Liver (tissue), 9 donors: ENCODE results near the gene PTBP3. TPM values are rescaled to one million over a fixed set of nuclear protein-coding genes. Genes with fewer than 3 reads are reported as not detected.

Experiments used
- DNase-seq: peaks from one replicate; pipeline ENCODE4 v3.0.0-alpha.2; 2017; ENCODE audit warnings: low spot score
- H3K27ac ChIP-seq, 2 donors: one replicate each; pipeline ENCODE4 v1.7.0; 2013; ENCODE audit warnings: inconsistent platforms in 2 of 2, low read length in 2 of 2, control low read depth in 1 of 2, low read depth in 1 of 2, mild to moderate bottlenecking in 1 of 2
- H3K27me3 ChIP-seq, 4 donors: one replicate each; pipeline versions ENCODE4 v1.6.1 to v1.7.0; 2013; ENCODE audit warnings: low read length in 3 of 4, inconsistent platforms in 1 of 4, mild to moderate bottlenecking in 1 of 4, moderate library complexity in 1 of 4; ENCODE audit not compliant: control insufficient read depth in 4 of 4, insufficient read depth in 4 of 4
- H3K36me3 ChIP-seq, 4 donors: one replicate each; pipeline versions ENCODE4 v1.6.1 to v1.7.0; 2013; ENCODE audit warnings: low read length in 3 of 4, mild to moderate bottlenecking in 3 of 4, low read depth in 1 of 4, moderate library complexity in 1 of 4; ENCODE audit not compliant: control insufficient read depth in 4 of 4, insufficient read depth in 3 of 4
- H3K4me1 ChIP-seq, 4 donors: one replicate each; pipeline versions ENCODE4 v1.6.1 to v1.7.0; 2013; ENCODE audit warnings: low read length in 3 of 4, mild to moderate bottlenecking in 3 of 4, moderate library complexity in 1 of 4; ENCODE audit not compliant: control insufficient read depth in 4 of 4, insufficient read depth in 4 of 4
- H3K4me3 ChIP-seq, 3 donors: one replicate each; pipeline versions ENCODE4 v1.6.1 to v1.7.0; 2013; ENCODE audit warnings: low read length in 3 of 3, control low read depth in 1 of 3, low read depth in 1 of 3, mild to moderate bottlenecking in 1 of 3
- H3K9ac ChIP-seq, 2 donors: one replicate each; pipeline ENCODE4 v1.7.0; 2013; ENCODE audit warnings: low read length in 2 of 2, mild to moderate bottlenecking in 2 of 2, moderate library complexity in 2 of 2, control low read depth in 1 of 2, low read depth in 1 of 2
- H3K9me3 ChIP-seq, 4 donors: one replicate each; pipeline versions ENCODE4 v1.6.1 to v1.7.0; 2013; ENCODE audit warnings: low read length in 3 of 4; ENCODE audit not compliant: control insufficient read depth in 4 of 4
- EGR1 ChIP-seq, 2 donors: IDR thresholded peaks; 2 replicates each; pipeline ENCODE4 v1.6.1; 2016 to 2018; ENCODE audit warnings: antibody characterized with exemption in 2 of 2, low read depth in 2 of 2
- FOXA1 ChIP-seq: IDR thresholded peaks from 2 replicates; pipeline ENCODE4 v1.6.1; 2016; ENCODE audit warnings: antibody characterized with exemption
- FOXA2 ChIP-seq: IDR thresholded peaks from 2 replicates; pipeline ENCODE4 v1.6.1; 2016; ENCODE audit warnings: antibody characterized with exemption
- GABPA ChIP-seq, 2 donors: IDR thresholded peaks in 1 of 2; conservative IDR thresholded peaks in 1 of 2; 2 replicates each; pipeline ENCODE4 v1.6.1; 2016; ENCODE audit warnings: antibody characterized with exemption in 2 of 2, mild to moderate bottlenecking in 1 of 2, moderate library complexity in 1 of 2
- HNF4A ChIP-seq, 2 donors: conservative IDR thresholded peaks; 2 replicates each; pipeline ENCODE4 v1.6.1; 2016; ENCODE audit warnings: antibody characterized with exemption in 2 of 2, mild to moderate bottlenecking in 2 of 2
- HNF4G ChIP-seq: IDR thresholded peaks from 2 replicates; pipeline ENCODE4 v1.6.1; 2016; ENCODE audit warnings: antibody characterized with exemption
- JUND ChIP-seq, 2 donors: IDR thresholded peaks; 2 replicates each; pipeline ENCODE4 v1.6.1; 2016; ENCODE audit warnings: antibody characterized with exemption in 2 of 2
- NR2F2 ChIP-seq: IDR thresholded peaks from 2 replicates; pipeline ENCODE4 v1.6.1; 2016; ENCODE audit warnings: antibody characterized with exemption
- RAD21 ChIP-seq, 2 donors: IDR thresholded peaks; 2 replicates each; pipeline ENCODE4 v1.6.1; 2016; ENCODE audit warnings: antibody characterized with exemption in 2 of 2, mild to moderate bottlenecking in 2 of 2
- RXRA ChIP-seq, 2 donors: IDR thresholded peaks; 2 replicates each; pipeline ENCODE4 v1.6.1; 2017 to 2018; ENCODE audit warnings: antibody characterized with exemption in 2 of 2, mild to moderate bottlenecking in 1 of 2
- SP1 ChIP-seq: IDR thresholded peaks from 2 replicates; pipeline ENCODE4 v1.6.1; 2018; ENCODE audit warnings: antibody characterized with exemption, mild to moderate bottlenecking
- TAF1 ChIP-seq: conservative IDR thresholded peaks from 2 replicates; pipeline ENCODE4 v1.6.1; 2016; ENCODE audit warnings: antibody characterized with exemption, mild to moderate bottlenecking
- YY1 ChIP-seq: IDR thresholded peaks from 2 replicates; pipeline ENCODE4 v1.6.1; 2016; ENCODE audit warnings: antibody characterized with exemption, mild to moderate bottlenecking
- WGBS: extraction: QIAGEN DNeasy Blood & Tissue Kit; methylation state at CpG from one replicate; pipeline ENCODE4 v1.1.7; 2013; 5-methylcytosine and 5-hydroxymethylcytosine counted together
- polyA plus RNA-seq, 2 donors: library from polyadenylated mRNA; stranded (reverse) in 1 of 2; unstranded in 1 of 2; fragments of 200-250 nt in 1 of 2; fragments of >200 nt in 1 of 2; fragmentation: Nextera tagmentation in 1 of 2; extraction: Ambion mirVana in 1 of 2; gene quantifications; one replicate each; pipeline versions ENCODE4 v1.2.1 to v1.2.3, GENCODE V29; 2013 to 2015
- total RNA-seq, 2 donors: library from RNA; depleted of rRNA; stranded (reverse); fragments of >200 nt; gene quantifications; one replicate each; pipeline ENCODE4 v1.2.3, GENCODE V29; 2014
- TF ChIP-seq, protein P1 (sequence below): IDR thresholded peaks from 2 replicates; pipeline ENCODE4 v1.6.1; 2016; ENCODE audit warnings: antibody characterized with exemption
- TF ChIP-seq, protein P2 (sequence below): IDR thresholded peaks from 2 replicates; pipeline ENCODE4 v1.6.1; 2016; ENCODE audit warnings: antibody characterized with exemption
- TF ChIP-seq, protein P3 (sequence below): IDR thresholded peaks from 2 replicates; pipeline ENCODE4 v1.6.1; 2016; ENCODE audit warnings: antibody characterized with exemption
- TF ChIP-seq, protein P4 (sequence below): IDR thresholded peaks from 2 replicates; pipeline ENCODE4 v1.6.1; 2016; ENCODE audit warnings: antibody characterized with exemption, mild to moderate bottlenecking
- TF ChIP-seq, protein P5 (sequence below): fragments of 150-350 bp; IDR thresholded peaks from 2 replicates; pipeline ENCODE4 v1.5.1; 2017; ENCODE audit warnings: improper control_type of control experiment, low read depth, low read length; ENCODE audit not compliant: missing input control
- donor health status: healthy.
- donor health status: healthy.
- donor health status: healthy.
- donor health status: healthy.
- donor health status: healthy.

The PTBP3 gene
- total and polyA plus RNA-seq, 4 donors, result 4.3 to 34.1 (median 9.2) TPM

DNA sequence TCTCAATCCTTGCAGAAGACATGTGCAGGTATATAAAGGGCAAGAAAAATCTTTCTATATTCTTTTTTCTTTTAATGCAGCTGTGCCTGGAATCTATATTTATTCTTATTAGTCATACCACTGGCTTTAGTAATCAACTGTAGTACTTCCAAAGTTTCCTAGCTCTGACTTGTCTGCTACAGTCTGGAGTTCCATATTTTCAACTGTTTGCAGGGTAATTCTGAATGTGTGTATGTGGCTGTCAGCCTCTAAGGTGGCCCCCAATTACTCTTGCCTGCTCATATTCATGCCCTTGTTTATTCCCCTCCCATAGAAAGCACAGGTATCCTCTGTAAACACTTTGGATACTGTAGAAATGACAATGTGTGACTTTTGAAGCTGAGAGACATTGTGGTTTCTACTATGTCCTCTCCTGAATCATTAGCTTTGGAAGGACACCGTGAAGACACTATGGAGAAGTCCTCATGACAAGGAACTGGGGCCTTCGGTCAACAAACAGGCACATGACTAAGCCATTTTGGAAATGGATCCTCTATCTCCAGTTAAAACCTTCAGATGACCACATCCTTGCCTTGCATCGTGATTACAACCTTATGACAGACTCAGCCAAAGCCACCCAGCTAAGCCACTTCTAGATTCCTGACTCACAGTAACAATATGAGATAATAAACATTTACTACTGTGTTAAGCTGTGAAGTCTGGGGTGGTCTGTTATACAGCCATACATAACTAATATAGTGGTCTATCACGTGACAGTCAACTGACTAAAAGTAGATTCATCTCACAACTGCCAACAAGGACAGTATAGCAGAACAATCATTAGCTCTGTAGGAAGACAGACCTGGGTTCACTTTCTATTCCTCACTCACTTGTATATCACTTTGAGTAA lies 108.8 kb downstream of the PTBP3 start:
- no peak overlapping the region for H3K9ac ChIP-seq
- H3K27me3 ChIP-seq, result no peaks in the 10 kb centered on the region
- no peak for TF ChIP-seq HNF4A (conservative IDR thresholded peaks at IDR 0.05)
- no peak for TF ChIP-seq NR2F2
- TF ChIP-seq JUND (IDR thresholded peaks at IDR 0.05), result no peak
- TF ChIP-seq, protein P1, sequence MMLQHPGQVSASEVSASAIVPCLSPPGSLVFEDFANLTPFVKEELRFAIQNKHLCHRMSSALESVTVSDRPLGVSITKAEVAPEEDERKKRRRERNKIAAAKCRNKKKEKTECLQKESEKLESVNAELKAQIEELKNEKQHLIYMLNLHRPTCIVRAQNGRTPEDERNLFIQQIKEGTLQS, result no peak
- TF ChIP-seq, protein P2, sequence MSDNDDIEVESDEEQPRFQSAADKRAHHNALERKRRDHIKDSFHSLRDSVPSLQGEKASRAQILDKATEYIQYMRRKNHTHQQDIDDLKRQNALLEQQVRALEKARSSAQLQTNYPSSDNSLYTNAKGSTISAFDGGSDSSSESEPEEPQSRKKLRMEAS, result no peak
- TF ChIP-seq FOXA2, result no peak
- TF ChIP-seq EGR1 (IDR thresholded peaks at IDR 0.05; ENCODE audit: low read depth in 2 of 2), result no peak
- TF ChIP-seq YY1, result no peak
- TF ChIP-seq, protein P3, sequence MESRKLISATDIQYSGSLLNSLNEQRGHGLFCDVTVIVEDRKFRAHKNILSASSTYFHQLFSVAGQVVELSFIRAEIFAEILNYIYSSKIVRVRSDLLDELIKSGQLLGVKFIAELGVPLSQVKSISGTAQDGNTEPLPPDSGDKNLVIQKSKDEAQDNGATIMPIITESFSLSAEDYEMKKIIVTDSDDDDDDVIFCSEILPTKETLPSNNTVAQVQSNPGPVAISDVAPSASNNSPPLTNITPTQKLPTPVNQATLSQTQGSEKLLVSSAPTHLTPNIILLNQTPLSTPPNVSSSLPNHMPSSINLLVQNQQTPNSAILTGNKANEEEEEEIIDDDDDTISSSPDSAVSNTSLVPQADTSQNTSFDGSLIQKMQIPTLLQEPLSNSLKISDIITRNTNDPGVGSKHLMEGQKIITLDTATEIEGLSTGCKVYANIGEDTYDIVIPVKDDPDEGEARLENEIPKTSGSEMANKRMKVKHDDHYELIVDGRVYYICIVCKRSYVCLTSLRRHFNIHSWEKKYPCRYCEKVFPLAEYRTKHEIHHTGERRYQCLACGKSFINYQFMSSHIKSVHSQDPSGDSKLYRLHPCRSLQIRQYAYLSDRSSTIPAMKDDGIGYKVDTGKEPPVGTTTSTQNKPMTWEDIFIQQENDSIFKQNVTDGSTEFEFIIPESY, result no peak
- TF ChIP-seq FOXA1, result no peak
- 93% methylated on average over 4 of the region's 4 CpGs for WGBS
- no peak overlapping the region for H3K4me3 ChIP-seq
- no peak for DNase-seq
- no peak overlapping the region for H3K27ac ChIP-seq
- H3K9me3 ChIP-seq, result no peaks in the 10 kb centered on the region
- H3K36me3 ChIP-seq, result peaks cover 10 to 41% (median 32%) of the 10 kb centered on the region in 4 donors
- H3K4me1 ChIP-seq, result no peaks in the 10 kb centered on the region

DNA sequence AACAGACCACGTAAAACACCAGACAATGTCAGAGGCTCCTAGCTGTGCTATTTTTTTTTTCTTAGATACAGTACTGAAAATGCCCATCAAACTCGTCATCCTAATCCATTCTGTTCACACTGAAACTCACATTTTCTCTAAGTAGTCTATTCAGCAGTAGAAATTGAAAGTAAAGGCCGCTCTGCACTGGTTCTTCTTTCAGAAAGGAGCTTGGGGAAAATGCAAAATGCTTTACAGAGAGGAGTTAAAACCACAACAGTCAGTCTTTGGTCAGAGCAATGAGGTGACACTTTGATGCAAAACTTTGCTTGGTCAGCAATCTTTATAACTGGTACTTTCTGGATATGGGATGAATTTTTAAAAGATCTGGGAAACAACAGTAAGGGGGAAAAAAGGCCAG lies 114.5 kb downstream of the PTBP3 start:
- no peak overlapping the region for H3K4me3 ChIP-seq
- no peak overlapping the region for H3K9ac ChIP-seq
- H3K36me3 ChIP-seq, result peaks cover 0 to 11% (median 9%) of the 10 kb centered on the region in 4 donors
- H3K27ac ChIP-seq, result no peak overlapping the region
- TF ChIP-seq EGR1 (IDR thresholded peaks at IDR 0.05; ENCODE audit: low read depth in 2 of 2), result no peak
- no peak for TF ChIP-seq JUND (IDR thresholded peaks at IDR 0.05)
- no peak for TF ChIP-seq HNF4A (conservative IDR thresholded peaks at IDR 0.05)
- TF ChIP-seq NR2F2, result no peak
- TF ChIP-seq HNF4G, result no peak
- TF ChIP-seq, protein P2, result no peak
- TF ChIP-seq, protein P4, sequence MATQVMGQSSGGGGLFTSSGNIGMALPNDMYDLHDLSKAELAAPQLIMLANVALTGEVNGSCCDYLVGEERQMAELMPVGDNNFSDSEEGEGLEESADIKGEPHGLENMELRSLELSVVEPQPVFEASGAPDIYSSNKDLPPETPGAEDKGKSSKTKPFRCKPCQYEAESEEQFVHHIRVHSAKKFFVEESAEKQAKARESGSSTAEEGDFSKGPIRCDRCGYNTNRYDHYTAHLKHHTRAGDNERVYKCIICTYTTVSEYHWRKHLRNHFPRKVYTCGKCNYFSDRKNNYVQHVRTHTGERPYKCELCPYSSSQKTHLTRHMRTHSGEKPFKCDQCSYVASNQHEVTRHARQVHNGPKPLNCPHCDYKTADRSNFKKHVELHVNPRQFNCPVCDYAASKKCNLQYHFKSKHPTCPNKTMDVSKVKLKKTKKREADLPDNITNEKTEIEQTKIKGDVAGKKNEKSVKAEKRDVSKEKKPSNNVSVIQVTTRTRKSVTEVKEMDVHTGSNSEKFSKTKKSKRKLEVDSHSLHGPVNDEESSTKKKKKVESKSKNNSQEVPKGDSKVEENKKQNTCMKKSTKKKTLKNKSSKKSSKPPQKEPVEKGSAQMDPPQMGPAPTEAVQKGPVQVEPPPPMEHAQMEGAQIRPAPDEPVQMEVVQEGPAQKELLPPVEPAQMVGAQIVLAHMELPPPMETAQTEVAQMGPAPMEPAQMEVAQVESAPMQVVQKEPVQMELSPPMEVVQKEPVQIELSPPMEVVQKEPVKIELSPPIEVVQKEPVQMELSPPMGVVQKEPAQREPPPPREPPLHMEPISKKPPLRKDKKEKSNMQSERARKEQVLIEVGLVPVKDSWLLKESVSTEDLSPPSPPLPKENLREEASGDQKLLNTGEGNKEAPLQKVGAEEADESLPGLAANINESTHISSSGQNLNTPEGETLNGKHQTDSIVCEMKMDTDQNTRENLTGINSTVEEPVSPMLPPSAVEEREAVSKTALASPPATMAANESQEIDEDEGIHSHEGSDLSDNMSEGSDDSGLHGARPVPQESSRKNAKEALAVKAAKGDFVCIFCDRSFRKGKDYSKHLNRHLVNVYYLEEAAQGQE, result no peak
- no peak for TF ChIP-seq FOXA1
- TF ChIP-seq GABPA (IDR thresholded peaks at IDR 0.05 in 1 of 2, conservative IDR thresholded peaks at IDR 0.05 in 1 of 2), result no peak
- TF ChIP-seq YY1, result no peak
- no peak for TF ChIP-seq RAD21 (IDR thresholded peaks at IDR 0.05)
- TF ChIP-seq, protein P3, result no peak
- TF ChIP-seq, protein P1, result no peak
- no peak for TF ChIP-seq SP1
- TF ChIP-seq, protein P5, sequence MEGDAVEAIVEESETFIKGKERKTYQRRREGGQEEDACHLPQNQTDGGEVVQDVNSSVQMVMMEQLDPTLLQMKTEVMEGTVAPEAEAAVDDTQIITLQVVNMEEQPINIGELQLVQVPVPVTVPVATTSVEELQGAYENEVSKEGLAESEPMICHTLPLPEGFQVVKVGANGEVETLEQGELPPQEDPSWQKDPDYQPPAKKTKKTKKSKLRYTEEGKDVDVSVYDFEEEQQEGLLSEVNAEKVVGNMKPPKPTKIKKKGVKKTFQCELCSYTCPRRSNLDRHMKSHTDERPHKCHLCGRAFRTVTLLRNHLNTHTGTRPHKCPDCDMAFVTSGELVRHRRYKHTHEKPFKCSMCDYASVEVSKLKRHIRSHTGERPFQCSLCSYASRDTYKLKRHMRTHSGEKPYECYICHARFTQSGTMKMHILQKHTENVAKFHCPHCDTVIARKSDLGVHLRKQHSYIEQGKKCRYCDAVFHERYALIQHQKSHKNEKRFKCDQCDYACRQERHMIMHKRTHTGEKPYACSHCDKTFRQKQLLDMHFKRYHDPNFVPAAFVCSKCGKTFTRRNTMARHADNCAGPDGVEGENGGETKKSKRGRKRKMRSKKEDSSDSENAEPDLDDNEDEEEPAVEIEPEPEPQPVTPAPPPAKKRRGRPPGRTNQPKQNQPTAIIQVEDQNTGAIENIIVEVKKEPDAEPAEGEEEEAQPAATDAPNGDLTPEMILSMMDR, result no peak
- no peak for TF ChIP-seq TAF1
- no peak for TF ChIP-seq RXRA (IDR thresholded peaks at IDR 0.05)
- H3K9me3 ChIP-seq, result no peaks in the 10 kb centered on the region
- no peaks in the 10 kb centered on the region for H3K4me1 ChIP-seq
- no peak for DNase-seq
- WGBS, result 91% methylated on average over 3 of the region's 3 CpGs
- H3K27me3 ChIP-seq, result no peaks in the 10 kb centered on the region
